Stimulated activated CD4-positive, alpha-beta T cell treated with anti-CD3 and anti-CD28 coated beads, Interleukin-1b, Interleukin-23, amount 100 ng/mL, for 24 hours (primary cell): Measurements from ENCODE around the gene ADCY9.
"Not testable (repeated sequence)": the region's sequence is repeated elsewhere in the genome, so short reads cannot be mapped to it uniquely, and the experiment has no call there.

Experiments
- DNase-seq, 4 experiments: peaks; one replicate each; pipeline ENCODE4 v3.0.0-alpha.2; 2020; ENCODE audit warnings: low read depth in 4 of 4, low spot score in 1 of 4

ADCY9 gene

GRCh38 chr16:4094127-4094773 lies 22.0 kb downstream of the ADCY9 start:
- no peak for DNase-seq

GRCh38 chr16:4093495-4094126 lies 22.6 kb downstream of the ADCY9 start:
- no peak for DNase-seq

DNA sequence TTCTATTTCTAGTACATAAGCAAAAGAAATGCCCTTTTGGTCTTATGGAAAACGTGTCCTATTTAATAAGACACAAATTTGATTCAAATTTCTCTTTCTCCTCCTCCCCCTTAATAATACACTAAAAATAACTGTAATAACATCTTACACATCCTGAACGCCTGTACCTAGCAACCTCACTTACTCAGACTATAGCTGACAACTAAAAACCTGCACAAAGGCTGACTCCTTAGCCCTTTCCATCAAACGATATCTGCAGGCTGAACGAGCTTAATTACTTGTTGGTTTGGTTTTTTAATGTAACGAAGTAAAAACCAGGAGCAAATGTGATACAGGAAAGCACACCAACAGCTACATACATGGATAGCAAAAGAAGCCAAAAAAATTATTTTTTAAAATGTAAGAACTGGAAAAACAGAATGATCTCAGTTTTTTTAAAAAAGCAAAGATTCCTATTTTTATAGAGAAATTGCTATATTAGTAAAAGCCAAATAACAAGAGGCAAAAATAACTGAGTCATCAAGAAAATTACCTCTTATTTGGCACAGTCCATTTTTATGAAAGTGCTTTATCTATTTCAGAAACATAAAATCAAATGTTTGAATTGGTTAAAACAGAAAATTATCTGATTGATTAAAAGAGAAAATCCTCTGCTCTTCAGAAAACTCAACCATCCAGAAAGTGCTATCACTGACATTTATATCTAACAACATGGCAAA lies 23.5 kb downstream of the ADCY9 start:
- no peak for DNase-seq

DNA sequence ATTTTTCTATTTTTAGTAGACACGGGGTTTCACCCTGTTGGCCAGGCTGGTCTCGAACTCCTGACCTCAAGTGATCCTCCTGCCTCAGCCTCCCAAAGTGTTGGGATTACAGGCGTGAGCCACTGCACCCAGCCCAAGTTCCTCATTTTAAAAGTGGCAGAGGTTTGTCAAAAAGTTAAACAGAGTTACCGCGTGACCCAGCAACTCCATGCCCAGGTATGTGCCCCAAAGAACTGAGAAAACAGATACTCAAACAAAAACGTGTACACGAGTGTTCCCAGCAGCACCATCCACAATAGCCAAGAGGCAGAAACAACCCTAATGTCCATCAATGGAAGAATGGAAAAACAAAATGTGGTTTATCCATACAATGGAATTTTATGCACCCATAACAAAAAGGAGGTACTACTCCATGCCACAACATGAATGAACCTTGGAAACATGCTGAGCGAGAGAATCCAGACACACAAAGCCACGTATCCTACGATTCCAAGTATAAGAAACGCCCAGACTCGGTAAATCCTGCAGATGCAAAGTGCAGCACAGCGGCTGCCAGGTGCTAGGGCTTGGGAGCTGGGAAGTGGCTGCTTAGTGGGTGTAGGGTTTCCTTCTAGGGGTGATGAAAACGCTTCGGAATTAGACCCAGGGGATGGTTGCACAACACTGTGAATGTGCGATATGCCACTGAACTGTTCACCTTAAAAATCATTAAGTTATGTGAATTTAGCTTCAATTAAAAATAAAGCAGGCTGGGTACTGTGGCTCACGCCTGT lies 24.8 kb downstream of the ADCY9 start:
- DNase-seq = no peak

GRCh38 chr16:4090351-4090851 lies 25.8 kb downstream of the ADCY9 start:
- no peak for DNase-seq

GRCh38 chr16:4089811-4090301 lies 26.4 kb downstream of the ADCY9 start:
- DNase-seq = no peak

- DNase-seq = no peak
Observed at GRCh38 chr16:4089251-4089810, 26.9 kb downstream of the ADCY9 start.

GRCh38 chr16:4087990-4088577 lies 28.2 kb downstream of the ADCY9 start:
- DNase-seq = no peak

GRCh38 chr16:4087099-4087885 lies 28.9 kb downstream of the ADCY9 start:
- DNase-seq = no peak

DNA sequence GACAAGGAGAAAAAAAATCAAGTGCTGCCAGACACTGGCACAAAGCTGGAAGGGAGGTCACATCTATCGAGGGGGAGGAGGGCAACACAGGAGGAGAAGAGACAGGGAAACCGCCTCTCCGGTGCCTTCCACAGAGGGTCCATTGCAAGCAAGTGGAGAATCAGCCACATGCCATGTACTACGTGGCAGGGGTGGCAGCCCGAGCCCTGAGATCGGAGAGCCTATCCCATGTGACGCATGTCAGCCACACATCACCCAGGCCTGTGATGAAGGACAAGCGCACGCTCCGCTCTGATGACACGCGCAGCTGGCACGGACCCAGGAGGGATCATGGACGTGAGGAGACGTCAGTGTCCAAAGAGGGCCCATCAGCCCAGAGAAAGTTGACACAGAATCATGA lies 30.1 kb downstream of the ADCY9 start:
- DNase-seq = no peak

- DNase-seq = no peak
Observed at GRCh38 chr16:4085405-4085970, 30.8 kb downstream of the ADCY9 start.

- DNase-seq = no peak
Observed at GRCh38 chr16:4083347-4083870, 32.8 kb downstream of the ADCY9 start.

DNA sequence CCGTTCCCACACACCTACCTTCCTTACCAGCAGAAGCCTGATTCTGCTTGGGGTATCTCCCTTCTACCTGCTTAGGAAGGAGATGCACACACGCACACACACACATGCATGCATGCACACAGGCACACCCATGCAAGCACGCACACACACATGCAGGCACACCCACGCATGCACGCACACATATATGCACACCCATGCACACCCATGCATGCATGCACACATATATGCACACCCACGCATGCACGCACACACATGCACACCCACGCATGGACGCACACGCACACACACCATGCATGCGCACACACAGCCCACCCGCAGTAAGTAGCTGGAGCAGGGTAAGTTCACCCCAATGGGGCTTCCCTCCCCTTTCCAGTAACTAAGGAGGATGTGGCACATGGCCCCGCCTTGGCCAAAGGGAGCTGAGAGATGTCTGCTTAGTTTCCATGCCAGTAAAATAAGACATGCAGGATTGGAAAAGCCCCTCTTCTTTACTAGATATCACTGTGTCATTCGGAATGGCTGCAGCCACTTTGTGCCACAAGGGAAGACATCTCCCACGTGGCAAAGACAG lies 33.7 kb downstream of the ADCY9 start:
- no peak for DNase-seq

GRCh38 chr16:4081521-4082021 lies 34.7 kb downstream of the ADCY9 start:
- peak in 2 of 4 experiments; percentile 7 to 21 for DNase-seq

DNA sequence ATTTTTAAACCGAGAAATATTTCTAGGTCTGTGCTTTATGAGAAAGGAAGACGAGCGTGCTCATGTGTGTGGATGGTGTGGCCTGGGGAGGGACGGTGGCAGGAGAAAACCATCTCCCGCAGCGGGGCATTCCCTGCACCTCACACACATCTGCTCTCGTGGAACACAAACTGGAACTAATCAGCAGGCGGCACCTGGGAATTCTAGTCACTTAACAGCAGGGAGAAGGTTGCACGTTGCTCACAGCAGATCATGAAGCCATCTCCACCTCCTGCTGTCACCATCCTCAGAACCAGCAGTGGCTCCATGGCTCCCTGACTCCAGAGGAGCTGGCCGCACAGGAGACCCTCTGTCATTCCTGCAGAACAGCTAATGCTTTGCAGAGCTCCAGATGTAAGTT lies 35.2 kb downstream of the ADCY9 start:
- DNase-seq = no peak

- no peak for DNase-seq
Observed at GRCh38 chr16:4077174-4077649, 39.0 kb downstream of the ADCY9 start.

DNA sequence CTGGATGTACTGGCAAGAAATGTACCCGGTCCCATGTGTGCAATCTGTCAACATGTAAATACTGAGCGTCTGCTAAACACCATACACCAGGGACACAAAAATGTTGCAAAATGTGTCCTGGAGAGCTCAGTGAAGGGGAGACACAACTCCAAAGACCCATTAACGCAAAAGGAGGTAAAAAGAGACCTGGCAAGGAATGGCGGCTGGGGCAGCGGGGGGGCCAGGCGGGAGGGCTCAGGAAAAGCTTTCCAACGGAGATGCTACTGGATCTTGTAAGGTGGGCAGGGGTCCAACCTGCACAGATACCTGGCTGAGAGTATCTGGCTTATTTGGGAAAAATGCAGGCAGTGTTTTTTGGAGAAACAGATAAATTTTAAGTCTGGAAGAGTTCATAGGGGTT lies 40.7 kb downstream of the ADCY9 start:
- DNase-seq = no peak

DNA sequence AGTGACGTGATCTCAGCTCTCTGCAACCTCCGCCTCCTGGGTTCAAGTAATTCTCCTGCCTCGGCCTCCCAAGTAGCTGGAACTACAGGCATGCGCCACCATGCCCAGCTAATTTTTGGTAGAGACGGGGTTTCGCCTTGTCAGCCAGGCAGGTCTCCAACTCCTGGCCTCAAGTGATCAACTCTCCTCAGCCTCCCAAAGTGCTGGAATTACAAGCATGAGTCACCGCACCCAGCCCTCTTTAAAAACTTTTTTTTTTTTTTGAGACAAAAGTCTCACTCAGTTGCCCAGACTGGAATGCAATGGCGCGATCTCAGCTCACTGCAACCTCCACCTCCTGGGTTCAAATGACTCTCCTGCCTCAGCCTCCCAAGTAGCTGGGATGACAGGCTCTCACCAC lies 43.1 kb downstream of the ADCY9 start:
- DNase-seq = not testable (repeated sequence)
